RPMI7951 (cell line): ENCODE data around the gene CD80. TPM values are rescaled to one million over a fixed set of nuclear protein-coding genes. Genes with fewer than 3 reads are reported as not detected.
A peak's percentile ranks its signal among the peaks of the same experiment; 100 is the strongest.
"Not testable (repeated sequence)": the region's sequence is repeated elsewhere in the genome, so short reads cannot be mapped to it uniquely, and the experiment has no call there.

Experiments
- DNase-seq: peaks from one replicate; pipeline ENCODE4 v3.0.0-alpha.2; 2012; ENCODE audit warnings: low read depth
- total RNA-seq: library from RNA; depleted of rRNA; stranded (reverse); fragments of >200 nt; shearing (Covaris generic); gene quantifications from 2 replicates; pipeline ENCODE4 v1.2.3, GENCODE V29; 2014; rRNA removed

CD80 gene
- total RNA-seq: not detected in 2 replicates

DNA sequence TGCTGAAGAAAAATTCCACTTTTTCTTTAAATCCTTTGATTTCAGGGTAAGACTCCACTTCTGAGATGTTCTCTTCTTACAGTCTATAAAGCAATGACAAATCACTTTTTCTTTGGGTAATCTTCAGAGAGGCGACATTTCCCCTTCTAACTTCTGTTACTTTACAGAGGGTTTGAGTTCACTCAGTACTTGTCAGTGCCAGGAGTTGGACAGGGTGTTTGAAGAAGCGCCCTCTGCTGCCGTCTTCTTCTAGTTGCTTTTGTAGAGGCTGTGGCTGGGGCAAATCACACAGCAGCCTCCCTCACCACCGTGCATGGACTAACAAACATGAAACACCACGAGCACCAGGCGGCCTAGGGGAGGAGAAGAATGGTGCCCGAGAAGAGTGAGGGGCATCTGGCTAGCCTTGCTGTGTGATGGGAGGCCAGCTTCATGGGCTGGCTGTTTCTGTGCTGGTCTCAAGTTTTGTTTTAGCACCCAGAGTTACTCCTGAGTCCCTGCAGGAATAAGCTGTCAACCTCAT, at the start of gene CD80:
CD80 (minus strand) TSS at position 174 of the 523 bp plus-strand sequence. CDS start 1,886 bp downstream, outside the sequence.
- peak; percentile 58 for DNase-seq

GRCh38 chr3:119608405-119609000, 49.1 kb upstream of the CD80 start:
- no peak for DNase-seq

GRCh38 chr3:119604878-119605277, 45.5 kb upstream of the CD80 start:
- DNase-seq: peak; percentile 59

GRCh38 chr3:119602676-119603075, 43.3 kb upstream of the CD80 start:
- DNase-seq: no peak

DNA sequence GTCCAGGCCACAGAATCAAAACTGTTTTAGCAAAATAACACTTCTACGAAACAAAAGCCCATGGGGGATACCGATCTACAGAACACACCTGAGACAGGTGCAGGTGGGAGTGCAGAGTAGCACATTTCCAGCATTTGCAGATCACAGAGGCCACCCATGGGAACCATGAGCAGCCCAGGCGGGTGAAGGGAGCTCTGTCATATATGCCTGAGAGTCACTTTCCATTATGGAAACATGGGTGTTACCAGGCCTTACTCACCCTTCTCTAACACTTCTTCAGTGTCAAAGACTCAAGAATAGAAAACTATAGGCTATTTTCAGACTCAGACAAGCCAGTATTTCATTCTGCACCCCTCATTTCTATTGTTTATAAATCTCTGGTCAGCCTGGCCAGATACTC, 41.7 kb upstream of the CD80 start:
- no peak for DNase-seq

GRCh38 chr3:119600732-119601131, 41.3 kb upstream of the CD80 start:
- DNase-seq: peak; percentile 14

- DNase-seq: no peak
Observed at GRCh38 chr3:119599558-119600174, 40.3 kb upstream of the CD80 start.

DNA sequence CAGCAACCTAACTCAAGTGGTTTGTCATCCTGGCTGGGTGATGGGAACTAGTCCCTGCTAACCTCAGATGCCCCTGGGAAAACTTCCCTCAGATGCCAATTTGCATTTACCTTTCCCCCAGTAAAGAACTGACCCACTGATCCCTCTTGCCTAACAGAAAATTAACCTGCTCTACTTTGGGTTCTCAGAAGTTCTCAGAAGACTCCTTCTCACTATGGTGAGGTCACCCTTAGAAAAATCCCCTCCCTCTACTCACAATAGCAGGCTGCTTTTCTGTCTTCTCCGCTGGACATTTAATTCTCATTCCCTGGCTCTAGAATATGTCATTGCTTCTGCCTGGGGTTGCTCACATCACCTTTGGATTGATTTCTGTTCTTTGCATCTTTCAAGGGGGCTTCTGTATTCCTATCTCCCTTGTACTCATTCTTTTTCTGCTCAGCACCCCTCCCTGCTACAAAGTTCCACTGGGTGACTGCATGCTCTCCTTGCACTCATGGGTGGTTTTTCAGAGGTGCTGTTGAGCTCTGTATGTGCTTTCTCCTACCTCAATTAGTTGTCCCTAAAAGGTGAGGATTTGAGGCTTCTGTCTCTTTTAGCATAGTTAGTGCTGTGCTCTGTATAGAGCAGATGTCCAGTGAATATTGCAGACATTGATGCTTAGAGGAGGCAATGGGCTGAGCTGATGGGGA, 39.1 kb upstream of the CD80 start:
- no peak for DNase-seq

GRCh38 chr3:119597548-119598288, 38.3 kb upstream of the CD80 start, which contains the start of gene PLA1A:
PLA1A (plus strand) TSS chr3:119597885; CDS start chr3:119597914, 29 bp downstream.
- DNase-seq: no peak

- DNase-seq: no peak
Observed at GRCh38 chr3:119596398-119596797, 37.0 kb upstream of the CD80 start.

GRCh38 chr3:119595639-119596334, 36.4 kb upstream of the CD80 start:
- peak; percentile 28 for DNase-seq

GRCh38 chr3:119594929-119595328, 35.5 kb upstream of the CD80 start:
- not testable (repeated sequence) for DNase-seq

DNA sequence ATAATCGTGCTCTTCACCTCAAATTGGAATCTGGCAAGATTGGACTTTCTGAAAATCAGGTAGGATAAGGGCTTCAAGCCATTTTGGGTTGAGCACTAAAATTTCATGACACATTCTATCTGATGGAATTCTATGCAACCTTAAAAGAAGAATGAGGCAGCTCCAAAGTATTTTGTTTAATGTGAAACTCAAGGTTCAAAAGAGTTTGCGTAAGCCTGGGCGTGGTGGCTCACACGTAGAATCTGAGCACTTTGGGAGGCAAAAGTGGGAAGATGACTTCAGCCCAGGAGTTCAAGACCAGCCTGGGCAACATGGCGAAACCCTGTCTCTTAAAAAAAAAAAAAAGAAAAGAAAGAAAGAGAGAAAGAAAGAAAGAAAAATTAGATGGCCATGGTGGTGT, 34.7 kb upstream of the CD80 start:
- no peak for DNase-seq

DNA sequence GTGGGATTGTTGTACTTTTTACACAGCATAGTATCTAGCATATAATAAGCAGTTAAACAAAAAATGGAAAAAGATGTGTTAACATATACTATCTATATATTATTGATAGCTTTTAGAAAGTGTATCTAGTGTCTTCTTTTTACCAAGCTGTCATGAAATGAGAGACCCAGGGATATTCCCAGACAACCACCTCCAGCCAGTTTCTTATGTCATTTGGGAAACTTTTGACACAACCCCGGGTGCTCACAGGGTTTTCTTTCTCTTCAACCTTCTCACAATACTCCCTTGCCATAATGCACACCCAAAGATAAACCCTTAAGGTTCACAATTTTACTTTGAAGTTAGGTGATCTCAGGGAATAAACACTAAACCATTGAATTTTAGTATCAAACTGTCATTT, 33.4 kb upstream of the CD80 start:
- DNase-seq: no peak

DNA sequence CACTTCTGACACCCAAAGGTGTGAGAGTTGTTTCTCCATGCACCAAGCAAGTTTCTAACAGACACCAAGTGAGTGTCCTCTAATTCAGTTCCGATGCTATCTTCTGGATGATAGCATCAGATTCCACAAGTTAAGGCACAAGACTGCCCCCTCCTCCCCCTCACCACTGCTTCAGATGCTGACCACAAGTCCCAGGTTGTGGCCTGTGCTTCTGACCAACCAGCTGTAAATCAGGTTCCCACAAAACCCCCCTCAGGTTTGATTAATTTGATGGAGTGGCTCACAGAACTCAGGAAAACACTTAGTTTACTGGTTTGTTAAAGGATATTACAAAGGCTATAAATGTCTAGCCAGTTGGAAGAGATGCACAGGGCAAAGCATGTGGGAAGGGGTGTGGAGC, 31.3 kb upstream of the CD80 start:
- DNase-seq: no peak

GRCh38 chr3:119589102-119589773, 29.8 kb upstream of the CD80 start:
- no peak for DNase-seq

GRCh38 chr3:119588112-119588511, 28.7 kb upstream of the CD80 start:
- no peak for DNase-seq

GRCh38 chr3:119586733-119587172, 27.3 kb upstream of the CD80 start:
- DNase-seq: no peak

- DNase-seq: no peak
Observed at GRCh38 chr3:119585856-119586570, 26.6 kb upstream of the CD80 start.

DNA sequence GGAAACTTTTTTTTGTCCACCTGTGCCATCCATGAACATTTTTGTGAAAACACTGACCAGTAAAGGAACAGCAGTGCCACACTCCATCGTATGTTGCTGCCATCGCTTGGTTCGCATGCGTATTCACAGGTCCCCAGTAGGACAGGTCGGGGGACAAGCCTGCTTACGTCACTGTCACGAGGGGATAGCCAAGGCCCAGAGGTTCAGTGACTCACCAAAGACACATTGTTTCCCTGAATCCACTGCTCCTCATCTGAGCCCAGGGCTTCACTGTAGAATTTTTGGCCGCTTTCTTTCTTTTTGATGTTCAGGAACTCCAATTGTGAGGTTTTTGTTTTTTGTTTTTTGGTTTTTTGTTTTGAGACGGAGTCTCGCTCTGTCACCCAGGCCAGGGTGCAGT, 25.8 kb upstream of the CD80 start:
- DNase-seq: peak; percentile 45
